PC-9 (cell line): ENCODE results near the gene RCC2. TPM values are rescaled to one million over a fixed set of nuclear protein-coding genes. Genes with fewer than 3 reads are reported as not detected.
A peak's percentile ranks its signal among the peaks of the same experiment; 100 is the strongest.

Experiments used
- BruUV-seq: library from RNA; stranded (reverse); fragments of 400-500 nt; replicated peaks from 2 replicates; lab custom pipeline; 2021; lab: Mats Ljungman, UMichigan
- CTCF ChIA-PET: fragments of 300-600 bp; sonication (Branson Sonifier 250); formaldehyde crosslinking; loops from one replicate; lab custom pipeline; 2022; ENCODE audit warnings: antibody characterized with exemption; lab: Charles Lee
- POLR2A ChIA-PET: fragments of 300-600 bp; sonication (Branson Sonifier 250); formaldehyde crosslinking; loops from one replicate; lab custom pipeline; 2022; ENCODE audit warnings: antibody characterized with exemption; ENCODE audit not compliant: unreplicated experiment; lab: Charles Lee
- DNase-seq, 2 experiments: peaks; one replicate each; pipeline versions ENCODE4 v3.0.0 to v3.0.0-alpha.2; 2015 to 2022; ENCODE audit warnings: mixed read lengths in 1 of 2
- H2AFZ ChIP-seq: fragments of 200-600 bp; sonication (generic); 2 replicates; pipeline ENCODE4 v1.8.1; 2017; ENCODE audit warnings: antibody characterized with exemption
- H3F3A ChIP-seq: fragments of 200-600 bp; sonication (generic); 2 replicates; pipeline ENCODE4 v1.8.1; 2017; ENCODE audit warnings: antibody characterized with exemption, mild to moderate bottlenecking, low read depth; ENCODE audit not compliant: insufficient read depth
- H3K27ac ChIP-seq: fragments of 200-600 bp; sonication (generic); 2 replicates; pipeline ENCODE4 v1.6.1; 2016; ENCODE audit warnings: mixed run types
- H3K27me3 ChIP-seq: fragments of 200-600 bp; sonication (generic); 2 replicates; pipeline ENCODE4 v1.6.1; 2016; ENCODE audit warnings: low read depth, mixed run types; ENCODE audit not compliant: insufficient read depth
- H3K36me3 ChIP-seq: fragments of 200-600 bp; sonication (generic); 2 replicates; pipeline ENCODE4 v1.6.1; 2016; ENCODE audit warnings: low read depth, mixed run types
- H3K4me1 ChIP-seq: fragments of 200-600 bp; sonication (generic); replicated peaks from 2 replicates; pipeline ENCODE4 v1.6.1; 2016; ENCODE audit warnings: mixed run types; ENCODE audit not compliant: insufficient read depth
- H3K4me2 ChIP-seq: fragments of 200-600 bp; sonication (generic); 2 replicates; pipeline ENCODE4 v1.6.1; 2017; ENCODE audit warnings: mixed run types
- H3K4me3 ChIP-seq: fragments of 200-600 bp; sonication (generic); 2 replicates; pipeline ENCODE4 v1.6.1; 2016; ENCODE audit warnings: mixed run types
- H3K79me2 ChIP-seq: fragments of 200-600 bp; sonication (generic); 2 replicates; pipeline ENCODE4 v1.6.1; 2017; ENCODE audit warnings: low read depth, mixed run types
- H3K9me2 ChIP-seq: fragments of 200-600 bp; sonication (generic); 2 replicates; pipeline ENCODE4 v1.8.1; 2017; ENCODE audit warnings: mild to moderate bottlenecking; ENCODE audit not compliant: insufficient read depth
- H3K9me3 ChIP-seq: fragments of 200-600 bp; sonication (generic); 2 replicates; pipeline ENCODE4 v1.8.1; 2016; ENCODE audit warnings: low read depth; ENCODE audit not compliant: insufficient read depth
- H4K20me1 ChIP-seq: fragments of 200-600 bp; sonication (generic); 2 replicates; pipeline ENCODE4 v1.8.1; 2017; ENCODE audit not compliant: insufficient read depth
- CTCF ChIP-seq: fragments of 200-600 bp; sonication (generic); conservative IDR thresholded peaks from 2 replicates; pipeline ENCODE4 v1.6.1; 2017; ENCODE audit warnings: mixed run types, antibody characterized with exemption, mild to moderate bottlenecking, moderate library complexity
- EZH2 ChIP-seq: fragments of 200-600 bp; sonication (generic); IDR thresholded peaks from 2 replicates; pipeline ENCODE4 v1.8.0; 2017; ENCODE audit warnings: antibody characterized with exemption, low read depth
- intact Hi-C: fragments of 100-400 bp; cut with micrococcal nuclease; formaldehyde crosslinking; loops from one replicate; pipeline ENCODE4 v1.10.0; 2022; ENCODE audit not compliant: unreplicated experiment
- total RNA-seq: library from RNA; stranded (reverse); gene quantifications from 2 replicates; pipeline ENCODE4 v1.2.3, GENCODE V29; 2021

RCC2 gene
- total RNA-seq, 1 experiment from 2014 or later = 170 TPM

- H3K4me2 ChIP-seq = peak overlapping the region; percentile 93
- ChIA-PET CTCF (interaction anchor here (0.7 kb wide), 1 partner anchor 142 kb away, joined by 4 read pairs; no protein-coding TSS in a partner anchor), POLR2A (interaction anchor here (0.6 kb wide), 1 partner anchor 93 kb away, joined by 4 read pairs; no protein-coding TSS in a partner anchor)
- peaks cover 32% of the 10 kb centered on the region for H3F3A ChIP-seq
- H3K9me2 ChIP-seq = no peaks in the 10 kb centered on the region
- no peaks in the 10 kb centered on the region for H3K27me3 ChIP-seq
- H3K9me3 ChIP-seq = no peaks in the 10 kb centered on the region
- H2AFZ ChIP-seq = no peak overlapping the region
- no peak for TF ChIP-seq CTCF
- TF ChIP-seq EZH2 = no peak
- peaks cover 40% of the 10 kb centered on the region for H3K79me2 ChIP-seq
- intact Hi-C loops = loop anchor here (1.0 to 5.0 kb wide), 4 partner anchors 20 to 52 kb away; no protein-coding TSS in a partner anchor
- BruUV-seq = TSS peak; percentile 34
- peaks cover 15% of the 10 kb centered on the region for H4K20me1 ChIP-seq
- H3K36me3 ChIP-seq = no peaks in the 10 kb centered on the region; the same call in 1 of the 2 replicates
- H3K4me3 ChIP-seq = peak overlapping the region; percentile 76
- H3K4me1 ChIP-seq = peaks cover 25% of the 10 kb centered on the region
- H3K27ac ChIP-seq = peak overlapping the region; percentile 100
- DNase-seq = no peak
Measured at GRCh38 chr1:17440827-17441168, 1.3 kb upstream of the RCC2 start.

- peaks cover 32% of the 10 kb centered on the region for H3F3A ChIP-seq
- TSS peak; percentile 49 for BruUV-seq
- peak overlapping the region; percentile 93 for H3K4me2 ChIP-seq
- no peaks in the 10 kb centered on the region for H3K27me3 ChIP-seq
- H3K4me1 ChIP-seq = peaks cover 25% of the 10 kb centered on the region
- peak overlapping the region; percentile 73; the same call in 1 of the 2 replicates for H2AFZ ChIP-seq
- H3K36me3 ChIP-seq = no peaks in the 10 kb centered on the region; the same call in 1 of the 2 replicates
- peak overlapping the region; percentile 76 for H3K4me3 ChIP-seq
- peak in 1 of 2 experiments; percentile 5 for DNase-seq
- H3K9me3 ChIP-seq = no peaks in the 10 kb centered on the region
- CTCF ChIA-PET = interaction anchor here (0.7 to 1.1 kb wide), 4 partner anchors 35 to 392 kb away, joined by 3 to 14 read pairs (median 4); no protein-coding TSS in a partner anchor
- POLR2A ChIA-PET = interaction anchor here (0.6 kb wide), 1 partner anchor 92 kb away, joined by 4 read pairs; no protein-coding TSS in a partner anchor
- peaks cover 46% of the 10 kb centered on the region for H3K79me2 ChIP-seq
- peak overlapping the region; percentile 100 for H3K27ac ChIP-seq
- no peaks in the 10 kb centered on the region for H3K9me2 ChIP-seq
- intact Hi-C loops = loop anchor here (5.0 kb wide), 1 partner anchor 52 kb away; no protein-coding TSS in a partner anchor
- TF ChIP-seq CTCF (0 out of 2 replicates have a peak, but pooled peaks have one; percentile 21), EZH2 (no peak)
- H4K20me1 ChIP-seq = peaks cover 20% of the 10 kb centered on the region
Measured at GRCh38 chr1:17440074-17440826, 773 bp upstream of the RCC2 start.

GRCh38 chr1:17438318-17439249 is 893 bp downstream of the RCC2 start:
- Histone ChIP-seq H3K9me3 (no peaks in the 10 kb centered on the region), H3K79me2 (peaks cover 62% of the 10 kb centered on the region), H3K4me2 (peak overlapping the region; percentile 76), H3K4me3 (peak overlapping the region; percentile 96), H4K20me1 (peaks cover 36% of the 10 kb centered on the region), H3K36me3 (peaks cover 12% of the 10 kb centered on the region; the same call in 1 of the 2 replicates), H3K4me1 (peaks cover 25% of the 10 kb centered on the region), H3K9me2 (no peaks in the 10 kb centered on the region), H3K27me3 (no peaks in the 10 kb centered on the region), H2AFZ (no peak overlapping the region), H3F3A (peaks cover 32% of the 10 kb centered on the region), H3K27ac (peak overlapping the region; percentile 100)
- DNase-seq = peak in 1 of 2 experiments; percentile 52
- CTCF ChIA-PET = interaction anchor here (0.6 to 0.7 kb wide), 4 partner anchors 38 to 314 kb away, joined by 5 to 12 read pairs (median 10); no protein-coding TSS in a partner anchor
- no TSS peak for BruUV-seq
- POLR2A ChIA-PET = no interaction called here
- intact Hi-C loops = no loop called here
- no peak for TF ChIP-seq CTCF
- no peak for TF ChIP-seq EZH2
